IMR-90 (cell line): ENCODE measurements around the gene ACVR1B. TPM values are rescaled to one million over a fixed set of nuclear protein-coding genes. Genes with fewer than 3 reads are reported as not detected.

Source experiments
- ATAC-seq: fragments of 200-7000 bp; cut with Tn5 transposase; 2 replicates; pipeline ENCODE4 v1.9.1; 2020; ENCODE audit warnings: low read depth, mild to moderate bottlenecking, moderate library complexity
- BruUV-seq: library from RNA; stranded (reverse); fragments of 400-500 nt; replicated peaks from 2 replicates; lab custom pipeline; 2021; lab: Mats Ljungman, UMichigan
- CTCF ChIA-PET: fragments of 300-600 bp; formaldehyde crosslinking; extraction: SDS; loops from one replicate; lab custom pipeline; 2021; ENCODE audit warnings: antibody characterized with exemption; lab: Yijun Ruan, JAX
- POLR2A ChIA-PET: fragments of 300-600 bp; sonication (Branson Sonifier 250); formaldehyde crosslinking; loops from one replicate; lab custom pipeline; 2022; ENCODE audit warnings: antibody characterized with exemption; ENCODE audit not compliant: unreplicated experiment; lab: Charles Lee
- DNase-seq: peaks from one replicate; pipeline ENCODE4 v3.0.0; 2013
- H2AFZ ChIP-seq: replicated peaks from 2 replicates; pipeline ENCODE3; 2013; ENCODE audit warnings: low read length, mild to moderate bottlenecking; ENCODE audit not compliant: poor library complexity
- H2AK5ac ChIP-seq: 2 replicates; pipeline ENCODE4 v1.6.1; 2013; ENCODE audit warnings: low read depth, low read length, inconsistent platforms
- H2AK9ac ChIP-seq: replicated peaks from 2 replicates; pipeline ENCODE3; 2013; ENCODE audit warnings: mild to moderate bottlenecking, low read depth, low read length, moderate library complexity; ENCODE audit not compliant: poor library complexity
- H2BK120ac ChIP-seq: 2 replicates; pipeline ENCODE4 v1.6.1; 2013; ENCODE audit warnings: low read depth, low read length, inconsistent platforms
- H2BK15ac ChIP-seq: 3 replicates; pipeline ENCODE4 v1.6.1; 2013; ENCODE audit warnings: low read depth, low read length, inconsistent platforms
- H2BK20ac ChIP-seq: 2 replicates; pipeline ENCODE4 v1.6.1; 2013; ENCODE audit warnings: low read depth, mild to moderate bottlenecking, inconsistent platforms, low read length, moderate library complexity
- H2BK5ac ChIP-seq: 2 replicates; pipeline ENCODE4 v1.6.1; 2013; ENCODE audit warnings: mild to moderate bottlenecking, low read depth, low read length, inconsistent platforms; ENCODE audit not compliant: poor library complexity, severe bottlenecking
- H3K14ac ChIP-seq: replicated peaks from 2 replicates; pipeline ENCODE4 v1.6.1; 2013; ENCODE audit warnings: low read depth, low read length, inconsistent platforms
- H3K18ac ChIP-seq: 2 replicates; pipeline ENCODE4 v1.6.1; 2013; ENCODE audit warnings: low read depth, low read length, control low read depth
- H3K23ac ChIP-seq: 2 replicates; pipeline ENCODE4 v1.6.1; 2013; ENCODE audit warnings: low read depth, low read length, inconsistent platforms
- H3K27ac ChIP-seq: 2 replicates; pipeline ENCODE4 v1.5.1; 2013; ENCODE audit warnings: mild to moderate bottlenecking, control low read depth, low read length; ENCODE audit not compliant: insufficient read depth
- H3K27me3 ChIP-seq: 2 replicates; pipeline ENCODE4 v1.6.1; 2013; ENCODE audit warnings: low read length; ENCODE audit not compliant: control insufficient read depth, insufficient read depth
- H3K36me3 ChIP-seq: 2 replicates; pipeline ENCODE4 v1.6.1; 2013; ENCODE audit warnings: low read length, mixed read lengths; ENCODE audit not compliant: control insufficient read depth, insufficient read depth
- H3K4ac ChIP-seq: 2 replicates; pipeline ENCODE4 v1.6.1; 2013; ENCODE audit warnings: low read depth, low read length, inconsistent platforms
- H3K4me1 ChIP-seq: 2 replicates; pipeline ENCODE4 v1.6.1; 2013; ENCODE audit warnings: low read length, mixed read lengths; ENCODE audit not compliant: control insufficient read depth, insufficient read depth
- H3K4me2 ChIP-seq: 2 replicates; pipeline ENCODE4 v1.6.1; 2013; ENCODE audit warnings: low read depth, mild to moderate bottlenecking, control low read depth, low read length, moderate library complexity
- H3K4me3 ChIP-seq: 2 replicates; pipeline ENCODE4 v1.5.1; 2013; ENCODE audit warnings: low read depth, mild to moderate bottlenecking, control low read depth, low read length, moderate library complexity; ENCODE audit not compliant: insufficient read depth
- H3K56ac ChIP-seq: 2 replicates; pipeline ENCODE4 v1.6.1; 2013; ENCODE audit warnings: low read length, inconsistent platforms; ENCODE audit not compliant: insufficient read depth; ENCODE audit errors: extremely low read depth
- H3K79me1 ChIP-seq, 2 experiments: 2 replicates each; pipeline ENCODE4 v1.6.1; 2013; ENCODE audit warnings: low read length in 2 of 2, inconsistent platforms in 1 of 2, low read depth in 1 of 2
- H3K9ac ChIP-seq: 2 replicates; pipeline ENCODE4 v1.6.1; 2013; ENCODE audit warnings: low read depth, low read length, control low read depth
- H3K9me1 ChIP-seq: 2 replicates; pipeline ENCODE4 v1.6.1; 2013; ENCODE audit warnings: low read length, inconsistent platforms; ENCODE audit not compliant: insufficient read depth
- H3K9me3 ChIP-seq: 2 replicates; pipeline ENCODE4 v1.6.1; 2013; ENCODE audit warnings: low read length; ENCODE audit not compliant: control insufficient read depth, insufficient read depth
- H4K20me1 ChIP-seq: 2 replicates; pipeline ENCODE4 v1.6.1; 2013; ENCODE audit warnings: low read length, inconsistent platforms; ENCODE audit not compliant: insufficient read depth
- H4K5ac ChIP-seq: 2 replicates; pipeline ENCODE4 v1.6.1; 2013; ENCODE audit warnings: mild to moderate bottlenecking, low read depth, low read length, control low read depth
- H4K8ac ChIP-seq, 2 experiments: 2 replicates each; pipeline ENCODE4 v1.6.1; 2013; ENCODE audit warnings: low read depth in 2 of 2, low read length in 2 of 2, control low read depth in 1 of 2, inconsistent platforms in 1 of 2
- H4K91ac ChIP-seq: 2 replicates; pipeline ENCODE4 v1.6.1; 2013; ENCODE audit warnings: low read depth, low read length, inconsistent platforms; ENCODE audit not compliant: insufficient read depth
- BHLHE40 ChIP-seq: fragments of 150-350 bp; IDR thresholded peaks from 2 replicates; pipeline ENCODE4 v1.6.1; 2016; ENCODE audit warnings: mild to moderate bottlenecking, low read depth, low read length
- CEBPB ChIP-seq: IDR thresholded peaks from 2 replicates; pipeline ENCODE4 v1.6.1; 2012; ENCODE audit warnings: low read depth, low read length, improper control_type of control experiment
- CTCF ChIP-seq: conservative IDR thresholded peaks from 2 replicates; pipeline ENCODE4 v1.5.1; 2012; ENCODE audit warnings: mild to moderate bottlenecking, low read depth, low read length, improper control_type of control experiment
- MAZ ChIP-seq: IDR thresholded peaks from 2 replicates; pipeline ENCODE4 v1.6.1; 2012; ENCODE audit warnings: low read depth, mild to moderate bottlenecking, low read length, improper control_type of control experiment, moderate library complexity, borderline replicate concordance
- RAD21 ChIP-seq: IDR thresholded peaks from 2 replicates; pipeline ENCODE4 v1.6.1; 2012; ENCODE audit warnings: low read length, improper control_type of control experiment
- USF2 ChIP-seq: fragments of 150-350 bp; IDR thresholded peaks from 2 replicates; pipeline ENCODE4 v1.6.1; 2017; ENCODE audit warnings: mild to moderate bottlenecking, antibody characterized with exemption, low read length, low read depth
- WGBS, 2 experiments: methylation state at CpG; one replicate each; pipeline versions ENCODE4 v1.1.5 to v1.1.7; 2013; ENCODE audit warnings: missing lambda C conversion rate in 2 of 2; ENCODE audit not compliant: insufficient read length in 1 of 2; ENCODE audit errors: extremely low coverage in 2 of 2; 5-methylcytosine and 5-hydroxymethylcytosine counted together
- dilution Hi-C: fragments of 300-500 bp; cut with HindIII; formaldehyde crosslinking; loops from one replicate; pipeline ENCODE4 v1.14.3; 2018; ENCODE audit warnings: low sequenced_read_pairs; ENCODE audit not compliant: unreplicated experiment
- in situ Hi-C: fragments of 300-500 bp; cut with MboI; formaldehyde crosslinking; loops from 3 replicates; pipeline ENCODE4 v1.14.3; 2019; ENCODE audit warnings: low sequenced_read_pairs, inconsistent platforms, mixed read lengths
- intact Hi-C: fragments of 100-400 bp; cut with micrococcal nuclease; formaldehyde crosslinking; loops from 2 replicates; pipeline ENCODE4 v1.10.0; 2022
- polyA plus RNA-seq, 3 experiments: library from polyadenylated mRNA; depleted of rRNA; stranded (reverse); fragments of >200 nt; gene quantifications; 2 replicates each; pipeline ENCODE4 v1.2.3, GENCODE V29; 2012; ENCODE audit warnings: low replicate concordance in 1 of 3
- total RNA-seq: library from RNA; depleted of rRNA; stranded (reverse); fragments of >200 nt; gene quantifications from 2 replicates; pipeline ENCODE4 v1.2.3, GENCODE V29; 2012

ACVR1B gene
- total and polyA plus RNA-seq, 2 of the 4 experiments (the other 2 are of a cell fraction) = 5.7 to 13.6 TPM

- Histone ChIP-seq H3K27ac (no peak overlapping the region), H2AFZ (no peak overlapping the region), H4K8ac (no peak overlapping the region), H2AK5ac (no peak overlapping the region), H3K56ac (no peak overlapping the region), H3K23ac (no peak overlapping the region), H3K36me3 (no peaks in the 10 kb centered on the region), H3K27me3 (peaks cover 11% of the 10 kb centered on the region), H3K4ac (no peak overlapping the region), H4K20me1 (no peaks in the 10 kb centered on the region), H3K9me3 (peaks cover 10% of the 10 kb centered on the region), H2BK20ac (no peak overlapping the region), H2BK15ac (no peak overlapping the region), H3K4me3 (no peak overlapping the region), H4K91ac (no peak overlapping the region), H2AK9ac (no peak overlapping the region), H3K9me1 (peaks cover 11% of the 10 kb centered on the region), H3K79me1 (no peaks in the 10 kb centered on the region), H3K4me2 (no peak overlapping the region), H2BK120ac (no peak overlapping the region), H3K18ac (no peak overlapping the region), H3K14ac (no peak overlapping the region), H3K9ac (no peak overlapping the region), H2BK5ac (no peak overlapping the region), H4K5ac (no peak overlapping the region), H3K4me1 (peaks cover 8% of the 10 kb centered on the region; the same call in 1 of the 2 replicates)
- TF ChIP-seq RAD21 (no peak), USF2 (no peak), CEBPB (no peak), CTCF (no peak), MAZ (no peak), BHLHE40 (no peak)
- DNase-seq = no peak
- ChIA-PET CTCF (no interaction called here), POLR2A (no interaction called here)
- 86% methylated on average over 1 of the region's 2 CpGs; no CpG with 5 or more reads in 1 of the 2 experiments for WGBS, 2 experiments
- no peak for ATAC-seq
- in situ Hi-C loops (no loop called here), intact Hi-C loops (no loop called here), dilution Hi-C loops (no loop called here)
- BruUV-seq = no TSS peak
Measured at GRCh38 chr12:51943346-51943745, 8.2 kb upstream of the ACVR1B start.
